HEK293 (cell line): ENCODE measurements around the gene OR8J3.

Experiments
- CTCF ChIA-PET: fragments of 350-600 bp; formaldehyde crosslinking; extraction: SDS; loops from one replicate; lab custom pipeline; 2021; ENCODE audit warnings: antibody characterized with exemption; lab: Yijun Ruan, JAX
- POLR2A ChIA-PET: fragments of 300-600 bp; formaldehyde crosslinking; extraction: SDS; loops from one replicate; lab custom pipeline; 2020; ENCODE audit warnings: antibody characterized with exemption, inconsistent platforms; lab: Yijun Ruan, JAX
- H3K27ac ChIP-seq: fragments of 200-500 bp; sonication (Bioruptor generic); 2 replicates; pipeline ENCODE4 v1.5.1; 2014; ENCODE audit warnings: low read depth, low read length, control low read depth, inconsistent platforms; ENCODE audit errors: extremely low read depth
- H3K36me3 ChIP-seq, 2 experiments: fragments of 200-500 bp in 1 of 2; sonication (Bioruptor generic) in 1 of 2; 1 replicate in 1 of 2; 2 replicates in 1 of 2; pipeline ENCODE4 v1.5.1; 2014 to 2017; ENCODE audit warnings: inconsistent platforms in 2 of 2, low read length in 2 of 2; ENCODE audit not compliant: control insufficient read depth in 2 of 2, insufficient read depth in 1 of 2
- H3K4me1 ChIP-seq: fragments of 200-500 bp; sonication (Bioruptor generic); 2 replicates; pipeline ENCODE4 v1.5.1; 2014; ENCODE audit warnings: mild to moderate bottlenecking, low read length, inconsistent platforms; ENCODE audit not compliant: control insufficient read depth, insufficient read depth
- H3K4me3 ChIP-seq: 2 replicates; pipeline ENCODE4 v1.5.1; 2011; ENCODE audit warnings: low read depth, mild to moderate bottlenecking, control low read depth, low read length, moderate library complexity
- H3K9me3 ChIP-seq: fragments of 200-500 bp; sonication (Bioruptor generic); 2 replicates; pipeline ENCODE4 v1.5.1; 2014; ENCODE audit warnings: low read depth, low read length, inconsistent platforms; ENCODE audit not compliant: control insufficient read depth, insufficient read depth
- EGR2 ChIP-seq: fragments of 450-650 bp; formaldehyde crosslinking; IDR thresholded peaks from 2 replicates; pipeline ENCODE4 v1.5.1; 2016; ENCODE audit warnings: low read depth, missing biosample characterization, missing genetic modification characterization
- HIC1 ChIP-seq: fragments of 450-650 bp; formaldehyde crosslinking; IDR thresholded peaks from 2 replicates; pipeline ENCODE4 v1.5.1; 2016; ENCODE audit warnings: missing biosample characterization, missing genetic modification characterization
- INSM2 ChIP-seq: fragments of 450-650 bp; formaldehyde crosslinking; IDR thresholded peaks from 2 replicates; pipeline ENCODE4 v1.5.1; 2016; ENCODE audit warnings: missing biosample characterization, missing genetic modification characterization
- PRDM10 ChIP-seq: fragments of 450-650 bp; formaldehyde crosslinking; IDR thresholded peaks from 2 replicates; pipeline ENCODE4 v1.5.1; 2016; ENCODE audit warnings: missing biosample characterization, missing genetic modification characterization
- SP2 ChIP-seq: fragments of 450-650 bp; formaldehyde crosslinking; IDR thresholded peaks from 2 replicates; pipeline ENCODE4 v1.5.1; 2016; ENCODE audit warnings: missing biosample characterization, missing genetic modification characterization
- TCF7L2 ChIP-seq: IDR thresholded peaks from 2 replicates; pipeline ENCODE4 v1.6.1; 2011; ENCODE audit warnings: low read depth, mild to moderate bottlenecking, inconsistent platforms, low read length, moderate library complexity, borderline replicate concordance
- ZBTB44 ChIP-seq: fragments of 450-650 bp; IDR thresholded peaks from 2 replicates; pipeline ENCODE4 v1.5.1; 2018; ENCODE audit warnings: missing biosample characterization, mild to moderate bottlenecking, missing genetic modification characterization
- ZEB2 ChIP-seq: fragments of 450-650 bp; formaldehyde crosslinking; IDR thresholded peaks from 2 replicates; pipeline ENCODE4 v1.5.1; 2016; ENCODE audit warnings: missing biosample characterization, missing genetic modification characterization
- ZFHX2 ChIP-seq: fragments of 450-650 bp; formaldehyde crosslinking; conservative IDR thresholded peaks from 2 replicates; pipeline ENCODE4 v1.5.1; 2016; ENCODE audit warnings: missing biosample characterization, missing genetic modification characterization
- ZFP37 ChIP-seq: fragments of 450-650 bp; formaldehyde crosslinking; IDR thresholded peaks from 2 replicates; pipeline ENCODE4 v1.5.1; 2016; ENCODE audit warnings: missing biosample characterization, missing genetic modification characterization
- ZNF155 ChIP-seq: fragments of 450-650 bp; formaldehyde crosslinking; IDR thresholded peaks from 2 replicates; pipeline ENCODE4 v1.5.1; 2016; ENCODE audit warnings: missing biosample characterization, missing genetic modification characterization
- ZNF18 ChIP-seq: fragments of 450-650 bp; formaldehyde crosslinking; IDR thresholded peaks from 2 replicates; pipeline ENCODE4 v1.5.1; 2016; ENCODE audit warnings: missing biosample characterization, missing genetic modification characterization
- ZNF24 ChIP-seq: fragments of 450-650 bp; formaldehyde crosslinking; IDR thresholded peaks from 2 replicates; pipeline ENCODE4 v1.5.1; 2016; ENCODE audit warnings: missing biosample characterization, missing genetic modification characterization
- ZNF292 ChIP-seq: fragments of 450-650 bp; formaldehyde crosslinking; IDR thresholded peaks from 2 replicates; pipeline ENCODE4 v1.5.1; 2016; ENCODE audit warnings: low read depth, missing biosample characterization, missing genetic modification characterization, borderline replicate concordance
- ZNF394 ChIP-seq: fragments of 450-650 bp; formaldehyde crosslinking; IDR thresholded peaks from 2 replicates; pipeline ENCODE4 v1.5.1; 2016; ENCODE audit warnings: missing biosample characterization, missing genetic modification characterization, mild to moderate bottlenecking, moderate library complexity, borderline replicate concordance
- ZNF473 ChIP-seq: fragments of 450-650 bp; formaldehyde crosslinking; IDR thresholded peaks from 2 replicates; pipeline ENCODE4 v1.5.1; 2017; ENCODE audit warnings: missing biosample characterization, missing genetic modification characterization
- ZNF488 ChIP-seq: fragments of 450-650 bp; formaldehyde crosslinking; IDR thresholded peaks from 2 replicates; pipeline ENCODE4 v1.5.1; 2016; ENCODE audit warnings: missing biosample characterization, missing genetic modification characterization
- ZNF561 ChIP-seq: fragments of 450-650 bp; IDR thresholded peaks from 2 replicates; pipeline ENCODE4 v1.5.1; 2018; ENCODE audit warnings: missing biosample characterization, missing genetic modification characterization, borderline replicate concordance
- ZNF660 ChIP-seq: fragments of 450-650 bp; IDR thresholded peaks from 2 replicates; pipeline ENCODE4 v1.5.1; 2018; ENCODE audit warnings: missing biosample characterization, mild to moderate bottlenecking, missing genetic modification characterization
- ZNF692 ChIP-seq: fragments of 450-650 bp; formaldehyde crosslinking; IDR thresholded peaks from 2 replicates; pipeline ENCODE4 v1.5.1; 2016; ENCODE audit warnings: missing biosample characterization, missing genetic modification characterization
- ZSCAN30 ChIP-seq: fragments of 450-650 bp; IDR thresholded peaks from 2 replicates; pipeline ENCODE4 v1.5.1; 2018; ENCODE audit warnings: missing biosample characterization, mild to moderate bottlenecking, missing genetic modification characterization, moderate library complexity

Gene OR8J3

GRCh38 chr11:56103210-56103737 lies 36.7 kb downstream of the OR8J3 start, which contains the start of gene OR8H2 (continued):
- no peak for TF ChIP-seq ZFP37 (tag by site-specific recombination)
- TF ChIP-seq ZNF692, result no peak
- no peak for TF ChIP-seq ZNF18 (tag by site-specific recombination)
- TF ChIP-seq ZBTB44 (tag by site-specific recombination), result no peak
- no peak for TF ChIP-seq ZSCAN30 (tag by site-specific recombination)
- no peak for TF ChIP-seq ZNF660 (tag by site-specific recombination)
- no peak for TF ChIP-seq ZEB2
- TF ChIP-seq ZNF561 (tag by site-specific recombination), result no peak
- no peak for TF ChIP-seq PRDM10 (tag by site-specific recombination)

GRCh38 chr11:56093008-56093407 lies 47.0 kb downstream of the OR8J3 start, which contains the start of gene OR8I2:
OR8I2 (plus strand) TSS chr11:56093308; CDS start chr11:56093308, 0 bp downstream.
- no peaks in the 10 kb centered on the region for H3K9me3 ChIP-seq
- TF ChIP-seq SP2 (no peak), ZNF473 (tag by site-specific recombination) (no peak), ZNF394 (tag by site-specific recombination) (no peak), TCF7L2 (no peak)
- CTCF ChIA-PET, result no interaction called here

GRCh38 chr11:56089697-56090096 lies 50.3 kb downstream of the OR8J3 start:
- H3K4me3 ChIP-seq, result no peak overlapping the region
- no peaks in the 10 kb centered on the region for H3K36me3 ChIP-seq
- no peaks in the 10 kb centered on the region for H3K9me3 ChIP-seq
- no peaks in the 10 kb centered on the region for H3K4me1 ChIP-seq
- ChIA-PET CTCF (no interaction called here), POLR2A (no interaction called here)
- H3K27ac ChIP-seq, result no peak overlapping the region
- TF ChIP-seq ZNF24 (no peak), ZNF155 (tag by site-specific recombination) (no peak), ZFHX2 (tag by site-specific recombination) (no peak), EGR2 (no peak), ZNF292 (no peak), HIC1 (tag by site-specific recombination) (no peak), INSM2 (tag by site-specific recombination) (no peak), ZNF488 (tag by site-specific recombination) (no peak)

More at GRCh38 chr11:56093008-56093407, 47.0 kb downstream of the OR8J3 start, which contains the start of gene OR8I2:
- Histone ChIP-seq H3K4me1 (no peaks in the 10 kb centered on the region), H3K36me3 (no peaks in the 10 kb centered on the region), H3K27ac (no peak within 1 kb of the TSS), H3K4me3 (no peak within 1 kb of the TSS)
- POLR2A ChIA-PET, result no interaction called here
